Coronary artery (tissue), 2 donors: ENCODE measurements around the gene KLHL42.
"Not testable (repeated sequence)": the region's sequence is repeated elsewhere in the genome, so short reads cannot be mapped to it uniquely, and the experiment has no call there.

Experiments
- DNase-seq: peaks from one replicate; pipeline ENCODE4 v3.0.0-alpha.2; 2017; ENCODE audit warnings: low spot score
- H3K27ac ChIP-seq, 2 donors: fragments of 200-600 bp; sonication (generic); one replicate each; pipeline ENCODE4 v1.5.1; 2016 to 2019
- H3K4me3 ChIP-seq: fragments of 200-600 bp; sonication (generic); 2 replicates; pipeline ENCODE4 v1.5.1; 2016; ENCODE audit warnings: mild to moderate bottlenecking, moderate library complexity
- TF ChIP-seq, protein P1 (sequence below): fragments of 200-600 bp; sonication (generic); IDR thresholded peaks from one replicate; pipeline ENCODE4 v1.5.1; 2019; ENCODE audit warnings: antibody characterized with exemption

KLHL42 gene

GRCh38 chr12:27779920-27780611, at the start of gene KLHL42, which contains the start of gene MANSC4:
Gene KLHL42 (plus strand): TSS chr12:27780233. CDS start chr12:27780331, 98 bp downstream.
Gene MANSC4 (minus strand): TSS chr12:27780236. CDS start chr12:27771276, 8,960 bp downstream.
- DNase-seq: peak; percentile 87
- peak within 1 kb of the TSS; percentile 75 to 97 for H3K27ac ChIP-seq
- H3K4me3 ChIP-seq: peak within 1 kb of the TSS; percentile 81
- TF ChIP-seq, protein P1, sequence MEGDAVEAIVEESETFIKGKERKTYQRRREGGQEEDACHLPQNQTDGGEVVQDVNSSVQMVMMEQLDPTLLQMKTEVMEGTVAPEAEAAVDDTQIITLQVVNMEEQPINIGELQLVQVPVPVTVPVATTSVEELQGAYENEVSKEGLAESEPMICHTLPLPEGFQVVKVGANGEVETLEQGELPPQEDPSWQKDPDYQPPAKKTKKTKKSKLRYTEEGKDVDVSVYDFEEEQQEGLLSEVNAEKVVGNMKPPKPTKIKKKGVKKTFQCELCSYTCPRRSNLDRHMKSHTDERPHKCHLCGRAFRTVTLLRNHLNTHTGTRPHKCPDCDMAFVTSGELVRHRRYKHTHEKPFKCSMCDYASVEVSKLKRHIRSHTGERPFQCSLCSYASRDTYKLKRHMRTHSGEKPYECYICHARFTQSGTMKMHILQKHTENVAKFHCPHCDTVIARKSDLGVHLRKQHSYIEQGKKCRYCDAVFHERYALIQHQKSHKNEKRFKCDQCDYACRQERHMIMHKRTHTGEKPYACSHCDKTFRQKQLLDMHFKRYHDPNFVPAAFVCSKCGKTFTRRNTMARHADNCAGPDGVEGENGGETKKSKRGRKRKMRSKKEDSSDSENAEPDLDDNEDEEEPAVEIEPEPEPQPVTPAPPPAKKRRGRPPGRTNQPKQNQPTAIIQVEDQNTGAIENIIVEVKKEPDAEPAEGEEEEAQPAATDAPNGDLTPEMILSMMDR: no peak

- TF ChIP-seq, protein P1: no peak
- DNase-seq: no peak
- no peak overlapping the region for H3K4me3 ChIP-seq
- no peak overlapping the region for H3K27ac ChIP-seq
Observed at GRCh38 chr12:27732281-27732680, 47.8 kb upstream of the KLHL42 start.

DNA sequence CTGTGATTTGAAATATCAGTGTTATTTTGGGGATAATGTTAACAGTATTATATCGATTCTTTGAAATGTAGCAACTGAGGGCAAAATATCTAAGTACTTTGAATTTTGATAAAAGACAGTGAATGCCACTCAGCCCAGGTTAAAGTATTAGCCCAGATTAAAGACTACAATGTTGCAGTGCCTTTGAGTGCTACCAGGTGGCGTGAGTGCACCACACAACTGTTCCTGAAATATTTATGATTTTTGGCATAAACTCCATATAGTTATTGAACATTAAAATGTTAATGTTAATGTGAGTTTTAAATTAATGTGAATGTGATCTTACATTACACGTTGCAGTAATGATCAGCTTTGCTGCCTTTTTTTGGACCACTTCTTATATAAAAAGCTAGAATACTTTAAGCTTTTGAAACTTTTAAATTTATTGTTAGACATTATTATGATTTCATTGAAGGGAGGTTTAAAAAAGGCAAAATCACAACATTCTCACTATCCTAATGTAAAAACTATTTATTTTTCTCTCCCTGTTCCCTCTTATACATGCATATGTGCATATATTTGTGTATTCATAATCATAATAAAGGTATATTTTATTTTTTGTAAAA, 46.9 kb upstream of the KLHL42 start:
- H3K27ac ChIP-seq: no peak overlapping the region
- TF ChIP-seq, protein P1: peak; percentile 51
- no peak overlapping the region for H3K4me3 ChIP-seq
- DNase-seq: no peak

DNA sequence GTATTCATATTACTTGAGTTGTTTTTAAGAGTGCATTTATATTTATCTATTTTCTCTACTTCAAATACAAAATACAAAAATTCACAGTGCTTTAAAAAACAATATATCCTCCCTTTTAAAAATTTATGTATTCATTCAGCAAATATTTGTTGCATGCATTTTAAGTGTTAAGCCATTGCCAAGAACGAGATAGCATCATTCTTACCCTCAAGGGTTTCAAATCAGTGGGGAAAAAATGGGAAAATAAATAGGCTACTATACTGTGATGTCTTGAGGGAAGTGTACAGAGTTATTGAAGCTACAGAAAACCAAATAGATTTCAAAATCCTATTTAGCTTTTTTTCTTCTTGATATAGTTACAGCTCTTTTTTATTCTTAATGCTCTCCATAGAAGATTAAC, 46.2 kb upstream of the KLHL42 start:
- Histone ChIP-seq H3K4me3 (no peak overlapping the region), H3K27ac (no peak overlapping the region)
- DNase-seq: no peak
- TF ChIP-seq, protein P1: no peak

GRCh38 chr12:27734321-27734720, 45.7 kb upstream of the KLHL42 start:
- H3K27ac ChIP-seq, H3K4me3 ChIP-seq, DNase-seq: not testable (repeated sequence)

GRCh38 chr12:27743601-27744000, 36.4 kb upstream of the KLHL42 start:
- no peak for DNase-seq
- Histone ChIP-seq H3K4me3 (no peak overlapping the region), H3K27ac (no peak overlapping the region)
- TF ChIP-seq, protein P1: no peak

DNA sequence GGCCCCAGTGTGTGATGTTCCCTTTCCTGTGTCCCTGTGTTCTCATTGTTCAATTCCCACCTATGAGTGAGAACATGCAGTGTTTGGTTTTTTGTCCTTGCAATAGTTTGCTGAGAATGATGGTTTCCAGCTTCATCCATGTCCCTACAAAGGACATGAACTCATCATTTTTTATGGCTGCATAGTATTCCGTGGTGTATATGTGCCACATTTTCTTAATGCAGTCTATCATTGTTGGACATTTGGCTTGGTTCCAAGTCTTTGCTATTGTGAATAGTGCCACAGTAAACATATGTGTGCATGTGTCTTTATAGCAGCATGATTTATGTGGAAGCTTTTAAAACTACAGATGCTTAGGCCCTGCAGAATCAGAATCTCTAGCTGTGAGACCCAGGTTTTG, 34.3 kb upstream of the KLHL42 start:
- not testable (repeated sequence) for H3K27ac ChIP-seq, H3K4me3 ChIP-seq, DNase-seq
